IMR-90 (cell line): ENCODE measurements around the gene TRIM24. TPM values are rescaled to one million over a fixed set of nuclear protein-coding genes. Genes with fewer than 3 reads are reported as not detected.

Experiments used
- ATAC-seq: fragments of 200-7000 bp; cut with Tn5 transposase; 2 replicates; pipeline ENCODE4 v1.9.1; 2020; ENCODE audit warnings: low read depth, mild to moderate bottlenecking, moderate library complexity
- BruUV-seq: library from RNA; stranded (reverse); fragments of 400-500 nt; replicated peaks from 2 replicates; lab custom pipeline; 2021; lab: Mats Ljungman, UMichigan
- CTCF ChIA-PET: fragments of 300-600 bp; formaldehyde crosslinking; extraction: SDS; loops from one replicate; lab custom pipeline; 2021; ENCODE audit warnings: antibody characterized with exemption; lab: Yijun Ruan, JAX
- POLR2A ChIA-PET: fragments of 300-600 bp; sonication (Branson Sonifier 250); formaldehyde crosslinking; loops from one replicate; lab custom pipeline; 2022; ENCODE audit warnings: antibody characterized with exemption; ENCODE audit not compliant: unreplicated experiment; lab: Charles Lee
- DNase-seq: peaks from one replicate; pipeline ENCODE4 v3.0.0; 2013
- H2AFZ ChIP-seq: replicated peaks from 2 replicates; pipeline ENCODE3; 2013; ENCODE audit warnings: low read length, mild to moderate bottlenecking; ENCODE audit not compliant: poor library complexity
- H2AK5ac ChIP-seq: 2 replicates; pipeline ENCODE4 v1.6.1; 2013; ENCODE audit warnings: low read depth, low read length, inconsistent platforms
- H2AK9ac ChIP-seq: replicated peaks from 2 replicates; pipeline ENCODE3; 2013; ENCODE audit warnings: mild to moderate bottlenecking, low read depth, low read length, moderate library complexity; ENCODE audit not compliant: poor library complexity
- H2BK120ac ChIP-seq: 2 replicates; pipeline ENCODE4 v1.6.1; 2013; ENCODE audit warnings: low read depth, low read length, inconsistent platforms
- H2BK15ac ChIP-seq: 3 replicates; pipeline ENCODE4 v1.6.1; 2013; ENCODE audit warnings: low read depth, low read length, inconsistent platforms
- H2BK20ac ChIP-seq: 2 replicates; pipeline ENCODE4 v1.6.1; 2013; ENCODE audit warnings: low read depth, mild to moderate bottlenecking, inconsistent platforms, low read length, moderate library complexity
- H2BK5ac ChIP-seq: 2 replicates; pipeline ENCODE4 v1.6.1; 2013; ENCODE audit warnings: mild to moderate bottlenecking, low read depth, low read length, inconsistent platforms; ENCODE audit not compliant: poor library complexity, severe bottlenecking
- H3K14ac ChIP-seq: replicated peaks from 2 replicates; pipeline ENCODE4 v1.6.1; 2013; ENCODE audit warnings: low read depth, low read length, inconsistent platforms
- H3K18ac ChIP-seq: 2 replicates; pipeline ENCODE4 v1.6.1; 2013; ENCODE audit warnings: low read depth, low read length, control low read depth
- H3K23ac ChIP-seq: 2 replicates; pipeline ENCODE4 v1.6.1; 2013; ENCODE audit warnings: low read depth, low read length, inconsistent platforms
- H3K27ac ChIP-seq: 2 replicates; pipeline ENCODE4 v1.5.1; 2013; ENCODE audit warnings: mild to moderate bottlenecking, control low read depth, low read length; ENCODE audit not compliant: insufficient read depth
- H3K27me3 ChIP-seq: 2 replicates; pipeline ENCODE4 v1.6.1; 2013; ENCODE audit warnings: low read length; ENCODE audit not compliant: control insufficient read depth, insufficient read depth
- H3K36me3 ChIP-seq: 2 replicates; pipeline ENCODE4 v1.6.1; 2013; ENCODE audit warnings: low read length, mixed read lengths; ENCODE audit not compliant: control insufficient read depth, insufficient read depth
- H3K4ac ChIP-seq: 2 replicates; pipeline ENCODE4 v1.6.1; 2013; ENCODE audit warnings: low read depth, low read length, inconsistent platforms
- H3K4me1 ChIP-seq: 2 replicates; pipeline ENCODE4 v1.6.1; 2013; ENCODE audit warnings: low read length, mixed read lengths; ENCODE audit not compliant: control insufficient read depth, insufficient read depth
- H3K4me2 ChIP-seq: 2 replicates; pipeline ENCODE4 v1.6.1; 2013; ENCODE audit warnings: low read depth, mild to moderate bottlenecking, control low read depth, low read length, moderate library complexity
- H3K4me3 ChIP-seq: 2 replicates; pipeline ENCODE4 v1.5.1; 2013; ENCODE audit warnings: low read depth, mild to moderate bottlenecking, control low read depth, low read length, moderate library complexity; ENCODE audit not compliant: insufficient read depth
- H3K56ac ChIP-seq: 2 replicates; pipeline ENCODE4 v1.6.1; 2013; ENCODE audit warnings: low read length, inconsistent platforms; ENCODE audit not compliant: insufficient read depth; ENCODE audit errors: extremely low read depth
- H3K79me1 ChIP-seq, 2 experiments: 2 replicates each; pipeline ENCODE4 v1.6.1; 2013; ENCODE audit warnings: low read length in 2 of 2, inconsistent platforms in 1 of 2, low read depth in 1 of 2
- H3K9ac ChIP-seq: 2 replicates; pipeline ENCODE4 v1.6.1; 2013; ENCODE audit warnings: low read depth, low read length, control low read depth
- H3K9me1 ChIP-seq: 2 replicates; pipeline ENCODE4 v1.6.1; 2013; ENCODE audit warnings: low read length, inconsistent platforms; ENCODE audit not compliant: insufficient read depth
- H3K9me3 ChIP-seq: 2 replicates; pipeline ENCODE4 v1.6.1; 2013; ENCODE audit warnings: low read length; ENCODE audit not compliant: control insufficient read depth, insufficient read depth
- H4K20me1 ChIP-seq: 2 replicates; pipeline ENCODE4 v1.6.1; 2013; ENCODE audit warnings: low read length, inconsistent platforms; ENCODE audit not compliant: insufficient read depth
- H4K5ac ChIP-seq: 2 replicates; pipeline ENCODE4 v1.6.1; 2013; ENCODE audit warnings: mild to moderate bottlenecking, low read depth, low read length, control low read depth
- H4K8ac ChIP-seq, 2 experiments: 2 replicates each; pipeline ENCODE4 v1.6.1; 2013; ENCODE audit warnings: low read depth in 2 of 2, low read length in 2 of 2, control low read depth in 1 of 2, inconsistent platforms in 1 of 2
- H4K91ac ChIP-seq: 2 replicates; pipeline ENCODE4 v1.6.1; 2013; ENCODE audit warnings: low read depth, low read length, inconsistent platforms; ENCODE audit not compliant: insufficient read depth
- CHD1 ChIP-seq: IDR thresholded peaks from 2 replicates; pipeline ENCODE4 v1.6.1; 2012; ENCODE audit warnings: low read depth, low read length, improper control_type of control experiment
- MXI1 ChIP-seq: IDR thresholded peaks from 2 replicates; pipeline ENCODE4 v1.6.1; 2012; ENCODE audit warnings: low read depth, mild to moderate bottlenecking, low read length, moderate library complexity, borderline replicate concordance
- RAD21 ChIP-seq: IDR thresholded peaks from 2 replicates; pipeline ENCODE4 v1.6.1; 2012; ENCODE audit warnings: low read length, improper control_type of control experiment
- WGBS, 2 experiments: methylation state at CpG; one replicate each; pipeline versions ENCODE4 v1.1.5 to v1.1.7; 2013; ENCODE audit warnings: missing lambda C conversion rate in 2 of 2; ENCODE audit not compliant: insufficient read length in 1 of 2; ENCODE audit errors: extremely low coverage in 2 of 2; 5-methylcytosine and 5-hydroxymethylcytosine counted together
- dilution Hi-C: fragments of 300-500 bp; cut with HindIII; formaldehyde crosslinking; loops from one replicate; pipeline ENCODE4 v1.14.3; 2018; ENCODE audit warnings: low sequenced_read_pairs; ENCODE audit not compliant: unreplicated experiment
- in situ Hi-C: fragments of 300-500 bp; cut with MboI; formaldehyde crosslinking; loops from 3 replicates; pipeline ENCODE4 v1.14.3; 2019; ENCODE audit warnings: low sequenced_read_pairs, inconsistent platforms, mixed read lengths
- intact Hi-C: fragments of 100-400 bp; cut with micrococcal nuclease; formaldehyde crosslinking; loops from 2 replicates; pipeline ENCODE4 v1.10.0; 2022
- polyA plus RNA-seq, 3 experiments: library from polyadenylated mRNA; depleted of rRNA; stranded (reverse); fragments of >200 nt; gene quantifications; 2 replicates each; pipeline ENCODE4 v1.2.3, GENCODE V29; 2012; ENCODE audit warnings: low replicate concordance in 1 of 3
- total RNA-seq: library from RNA; depleted of rRNA; stranded (reverse); fragments of >200 nt; gene quantifications from 2 replicates; pipeline ENCODE4 v1.2.3, GENCODE V29; 2012

The TRIM24 gene
- total and polyA plus RNA-seq, 2 of the 4 experiments (the other 2 are of a cell fraction), result 4.1 to 5.7 TPM

- no TSS peak for BruUV-seq
- dilution Hi-C loops, result no loop called here
- CTCF ChIA-PET, result interaction anchor here (1.0 kb wide), 1 partner anchor 24 kb away, joined by 3 read pairs; no protein-coding TSS in a partner anchor
Observed at GRCh38 chr7:138549082-138549481, 89.0 kb downstream of the TRIM24 start.

More at GRCh38 chr7:138549082-138549481, 89.0 kb downstream of the TRIM24 start:
- H3K9me1 ChIP-seq, result no peaks in the 10 kb centered on the region; the same call in 1 of the 2 replicates
- H4K20me1 ChIP-seq, result no peaks in the 10 kb centered on the region
- no peaks in the 10 kb centered on the region; a peak in 2 of 4 replicates for H3K79me1 ChIP-seq
- POLR2A ChIA-PET, result interaction anchor here (0.5 kb wide), 1 partner anchor 26 kb away, joined by 8 read pairs; no protein-coding TSS in a partner anchor
- H3K14ac ChIP-seq, result no peak overlapping the region
- H3K36me3 ChIP-seq, result peaks cover 11% of the 10 kb centered on the region
- no peak overlapping the region for H2AK9ac ChIP-seq
- H4K5ac ChIP-seq, result no peak overlapping the region
- H3K4me3 ChIP-seq, result no peak overlapping the region
- H3K4ac ChIP-seq, result no peak overlapping the region
- DNase-seq, result no peak
- no peak overlapping the region for H3K4me2 ChIP-seq
- no peak for ATAC-seq
- H3K4me1 ChIP-seq, result no peaks in the 10 kb centered on the region
- no peak overlapping the region for H3K23ac ChIP-seq
- no peak overlapping the region for H2AFZ ChIP-seq
- H2BK5ac ChIP-seq, result no peak overlapping the region
- H4K91ac ChIP-seq, result no peak overlapping the region
- H3K18ac ChIP-seq, result no peak overlapping the region
- intact Hi-C loops (no loop called here), in situ Hi-C loops (no loop called here)
- no peak overlapping the region for H2AK5ac ChIP-seq
- H4K8ac ChIP-seq, result no peak overlapping the region
- H3K27ac ChIP-seq, result no peak overlapping the region
- no peak overlapping the region for H2BK120ac ChIP-seq
- H3K27me3 ChIP-seq, result no peaks in the 10 kb centered on the region
- H2BK15ac ChIP-seq, result no peak overlapping the region
- H3K9ac ChIP-seq, result no peak overlapping the region
- TF ChIP-seq CHD1 (no peak), RAD21 (no peak), MXI1 (no peak)
- H3K9me3 ChIP-seq, result peaks cover 2% of the 10 kb centered on the region; the same call in 1 of the 2 replicates
- no CpG with 5 or more reads among the region's 1 CpG for WGBS, 2 experiments
- no peak overlapping the region for H2BK20ac ChIP-seq
- H3K56ac ChIP-seq, result no peak overlapping the region
